B cell (primary cell): ENCODE measurements around the gene MLLT3. TPM values are rescaled to one million over a fixed set of nuclear protein-coding genes. Genes with fewer than 3 reads are reported as not detected.

Source experiments
- ATAC-seq: fragments of 200-7000 bp; cut with Tn5 transposase; one replicate; pipeline ENCODE4 v1.10.0; 2021; ENCODE audit warnings: low read depth, mild to moderate bottlenecking, moderate number of reproducible peaks, moderate library complexity
- CTCF ChIA-PET: fragments of 350-600 bp; sonication (Branson Sonifier 250); formaldehyde crosslinking; loops from one replicate; lab custom pipeline; 2021; ENCODE audit warnings: antibody characterized with exemption, inconsistent platforms; lab: Charles Lee
- POLR2A ChIA-PET: fragments of 350-600 bp; sonication (Branson Sonifier 250); formaldehyde crosslinking; loops from one replicate; lab custom pipeline; 2021; ENCODE audit warnings: antibody characterized with exemption; lab: Charles Lee
- DNase-seq: peaks from one replicate; pipeline ENCODE4 v3.0.0; 2013
- H2AFZ ChIP-seq: 2 replicates; pipeline ENCODE4 v1.6.1; 2012; ENCODE audit warnings: mild to moderate bottlenecking, low read depth, low read length; ENCODE audit not compliant: insufficient read depth, poor library complexity, severe bottlenecking
- H3K27ac ChIP-seq, 2 donors: 1 replicate in 1 of 2; 2 replicates in 1 of 2; pipeline ENCODE4 v1.5.1; 2012 to 2013; ENCODE audit warnings: low read length in 2 of 2, mild to moderate bottlenecking in 2 of 2, moderate library complexity in 1 of 2
- H3K27me3 ChIP-seq, 4 experiments: fragments of 200-600 bp in 1 of 4; sonication (generic) in 1 of 4; replicated peaks in 1 of 4; 1 replicate in 2 of 4; 2 replicates in 2 of 4; pipeline versions ENCODE4 v1.6.1 to v1.7.0; 2013 to 2016; ENCODE audit warnings: low read length in 3 of 4, mild to moderate bottlenecking in 2 of 4, mixed read lengths in 1 of 4, moderate library complexity in 1 of 4; ENCODE audit not compliant: insufficient read depth in 4 of 4, control insufficient read depth in 3 of 4; ENCODE audit errors: control extremely low read depth in 1 of 4
- H3K36me3 ChIP-seq, 2 experiments: replicated peaks in 1 of 2; 1 replicate in 1 of 2; 2 replicates in 1 of 2; pipeline versions ENCODE4 v1.6.1 to v1.7.1; 2013; ENCODE audit warnings: low read length in 1 of 2; ENCODE audit not compliant: insufficient read depth in 2 of 2, control insufficient read depth in 1 of 2; ENCODE audit errors: control extremely low read depth in 1 of 2, extremely low read depth in 1 of 2
- H3K4me1 ChIP-seq, 2 donors: fragments of 200-600 bp in 1 of 2; sonication (generic) in 1 of 2; 1 replicate in 1 of 2; 2 replicates in 1 of 2; pipeline versions ENCODE4 v1.5.1 to v1.6.1; 2013 to 2017; ENCODE audit warnings: low read length in 2 of 2; ENCODE audit not compliant: control insufficient read depth in 2 of 2, insufficient read depth in 2 of 2
- H3K4me2 ChIP-seq: replicated peaks from 2 replicates; pipeline ENCODE3; 2012; ENCODE audit warnings: mild to moderate bottlenecking, low read depth, low read length; ENCODE audit not compliant: poor library complexity, severe bottlenecking
- H3K4me3 ChIP-seq, 5 experiments: fragments of 200-600 bp in 1 of 5; sonication (generic) in 1 of 5; 1 replicate in 3 of 5; 2 replicates in 2 of 5; pipeline versions ENCODE4 v1.5.1 to v1.7.0; 2011 to 2016; ENCODE audit warnings: low read length in 4 of 5, mild to moderate bottlenecking in 4 of 5, low read depth in 2 of 5, control low read depth in 1 of 5, moderate library complexity in 1 of 5; ENCODE audit not compliant: insufficient read depth in 1 of 5; ENCODE audit errors: control extremely low read depth in 1 of 5, extremely low read depth in 1 of 5
- H3K79me2 ChIP-seq: fragments of 200-600 bp; sonication (generic); one replicate; pipeline ENCODE4 v1.6.0; 2016; ENCODE audit warnings: low read length; ENCODE audit not compliant: control insufficient read depth, insufficient read depth
- H3K9ac ChIP-seq: fragments of 200-600 bp; sonication (generic); 2 replicates; pipeline ENCODE4 v1.6.1; 2017; ENCODE audit warnings: mild to moderate bottlenecking, low read length, moderate library complexity
- H3K9me3 ChIP-seq, 3 donors: one replicate each; pipeline versions ENCODE4 v1.6.1 to v1.7.1; 2013; ENCODE audit warnings: low read length in 2 of 3; ENCODE audit not compliant: control insufficient read depth in 2 of 3, insufficient read depth in 1 of 3; ENCODE audit errors: control extremely low read depth in 1 of 3
- H4K20me1 ChIP-seq: 2 replicates; pipeline ENCODE4 v1.6.0; 2012; ENCODE audit warnings: mild to moderate bottlenecking, low read length; ENCODE audit not compliant: insufficient read depth, control insufficient read depth, poor library complexity, severe bottlenecking
- H3K27ac Mint-ChIP-seq: one replicate; pipeline ENCODE4 v1.8.0; 2021; ENCODE audit warnings: mixed read lengths
- H3K27me3 Mint-ChIP-seq: one replicate; pipeline ENCODE4 v1.8.0; 2021; ENCODE audit warnings: mixed read lengths
- H3K4me1 Mint-ChIP-seq: one replicate; pipeline ENCODE4 v1.8.0; 2021; ENCODE audit warnings: mixed read lengths
- H3K4me3 Mint-ChIP-seq: one replicate; pipeline ENCODE4 v1.8.0; 2021; ENCODE audit warnings: mixed read lengths
- H3K9me3 Mint-ChIP-seq: one replicate; pipeline ENCODE4 v1.8.0; 2022; ENCODE audit warnings: mixed read lengths; ENCODE audit not compliant: insufficient read depth
- CTCF ChIP-seq: fragments of 200-600 bp; IDR thresholded peaks from one replicate; pipeline ENCODE4 v1.8.0; 2022; ENCODE audit warnings: antibody characterized with exemption, mild to moderate bottlenecking
- EZH2 ChIP-seq: IDR thresholded peaks from 2 replicates; pipeline ENCODE4 v1.6.1; 2012; ENCODE audit warnings: borderline replicate concordance, low read depth, mild to moderate bottlenecking, moderate library complexity, low read length; ENCODE audit not compliant: insufficient read depth, poor library complexity, severe bottlenecking
- WGBS: methylation state at CpG from one replicate; pipeline ENCODE4 v1.1.5; 2013; ENCODE audit warnings: missing lambda C conversion rate; ENCODE audit not compliant: insufficient coverage; 5-methylcytosine and 5-hydroxymethylcytosine counted together
- intact Hi-C: fragments of 100-400 bp; cut with micrococcal nuclease; formaldehyde crosslinking; loops from one replicate; pipeline ENCODE4 v1.10.0; 2022
- polyA plus RNA-seq: library from polyadenylated mRNA; depleted of rRNA; stranded (reverse); fragments of >200 nt; gene quantifications from 2 replicates; pipeline ENCODE4 v1.2.3, GENCODE V29; 2012
- total RNA-seq, 2 donors: library from RNA; stranded (reverse); fragments of 120-200 nt in 1 of 2; gene quantifications; 1 replicate in 1 of 2; 2 replicates in 1 of 2; pipeline versions ENCODE4 v1.2.3 to v1.2.4, GENCODE V29; 2013 to 2022

The MLLT3 gene
- total and polyA plus RNA-seq, 2 donors (not counting 1 experiment from before 2014, with no cell fraction given) = 3.4 to 3.6 TPM

GRCh38 chr9:20636888-20637440 lies 14.7 kb upstream of the MLLT3 start:
- Histone ChIP-seq H3K9me3 (no peaks in the 10 kb centered on the region), H3K27me3 (peaks cover 0 to 44% (median 17%) of the 10 kb centered on the region in 4 experiments), H3K4me1 (peaks cover 6 to 8% of the 10 kb centered on the region in 2 donors), H3K4me3 (no peak overlapping the region), H3K9ac (no peak overlapping the region), H3K36me3 (no peaks in the 10 kb centered on the region), H3K4me2 (no peak overlapping the region), H3K79me2 (no peaks in the 10 kb centered on the region), H4K20me1 (no peaks in the 10 kb centered on the region), H3K27ac (no peak overlapping the region), H2AFZ (no peak overlapping the region)
- ATAC-seq (no peak), DNase-seq (no peak)
- ChIA-PET POLR2A (no interaction called here), CTCF (no interaction called here)
- H3K27me3 Mint-ChIP-seq = peaks cover 47% of the 10 kb centered on the region
- peaks cover 8% of the 10 kb centered on the region for H3K4me1 Mint-ChIP-seq
- H3K27ac Mint-ChIP-seq = no peak overlapping the region
- no CpG with 5 or more reads among the region's 3 CpGs for WGBS
- intact Hi-C loops = no loop called here
- TF ChIP-seq CTCF (no peak), EZH2 (no peak)
- H3K4me3 Mint-ChIP-seq = no peak overlapping the region
- no peaks in the 10 kb centered on the region for H3K9me3 Mint-ChIP-seq

DNA sequence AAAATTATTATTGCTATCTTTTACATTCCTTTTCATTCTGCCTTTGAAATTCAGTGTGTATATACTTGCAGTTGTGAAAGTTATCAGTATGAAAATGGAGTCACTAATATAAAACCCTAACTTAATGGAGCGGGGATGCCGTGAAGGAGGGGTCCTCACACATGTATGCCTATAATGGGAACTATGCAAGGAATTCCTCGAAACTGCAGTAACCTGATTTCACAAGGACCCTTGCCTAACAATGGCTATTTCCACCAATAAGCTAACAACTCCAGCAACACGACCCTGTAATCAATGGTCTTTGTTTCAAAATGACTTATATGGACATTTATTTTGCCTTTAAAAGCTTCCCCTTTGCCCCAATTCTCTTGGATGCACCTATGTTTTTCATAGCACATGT lies 12.6 kb upstream of the MLLT3 start:
- H3K36me3 ChIP-seq = no peaks in the 10 kb centered on the region
- H3K4me1 ChIP-seq = no peaks in the 10 kb centered on the region
- no peaks in the 10 kb centered on the region for H3K79me2 ChIP-seq
- no peaks in the 10 kb centered on the region for H3K4me1 Mint-ChIP-seq
- intact Hi-C loops = no loop called here
- ATAC-seq (no peak), DNase-seq (no peak)
- ChIA-PET CTCF (no interaction called here), POLR2A (no interaction called here)
- no peak overlapping the region for H3K4me2 ChIP-seq
- H3K27ac ChIP-seq = no peak overlapping the region
- H3K9me3 ChIP-seq = no peaks in the 10 kb centered on the region
- H3K27me3 ChIP-seq = peaks cover 0 to 62% (median 24%) of the 10 kb centered on the region in 4 experiments
- 100% methylated on average over 2 of the region's 4 CpGs for whole genome bisulfite sequencing
- H4K20me1 ChIP-seq = no peaks in the 10 kb centered on the region
- no peak overlapping the region for H3K4me3 ChIP-seq
- H3K27me3 Mint-ChIP-seq = peaks cover 61% of the 10 kb centered on the region
- TF ChIP-seq CTCF (no peak), EZH2 (no peak)
- H3K9me3 Mint-ChIP-seq = no peaks in the 10 kb centered on the region
- no peak overlapping the region for H3K27ac Mint-ChIP-seq
- H2AFZ ChIP-seq = no peak overlapping the region
- no peak overlapping the region for H3K4me3 Mint-ChIP-seq
- H3K9ac ChIP-seq = no peak overlapping the region
